HepG2 (cell line): ENCODE data around the gene FCAMR.

Source experiments
- EZH2 ChIP-seq: conservative IDR thresholded peaks from 2 replicates; pipeline ENCODE4 v1.6.1; 2012; ENCODE audit warnings: mild to moderate bottlenecking, low read depth, low read length, moderate library complexity
- NCOA2 ChIP-seq: sonication (generic); formaldehyde crosslinking; IDR thresholded peaks from 2 replicates; pipeline ENCODE4 v1.8.0; 2022; ENCODE audit warnings: inconsistent platforms
- TCF7L2 ChIP-seq: IDR thresholded peaks from 2 replicates; pipeline ENCODE4 v1.6.1; 2011; ENCODE audit warnings: mild to moderate bottlenecking, low read depth, low read length, moderate library complexity
- ZBTB49 ChIP-seq: sonication (generic); formaldehyde crosslinking; IDR thresholded peaks from 2 replicates; pipeline ENCODE4 v1.4.0; 2020; ENCODE audit warnings: missing genetic modification reagents, borderline replicate concordance

- TF ChIP-seq NCOA2 (CRISPR knock-in tag) (no peak), TCF7L2 (no peak), EZH2 (no peak), ZBTB49 (no peak)
These were observed 48.9 kb upstream of the FCAMR start for GRCh38 chr1:207019161-207019560.
